Left hindlimb (tissue), 1 donor: Measurements from ENCODE around the gene ETS2.

ENCODE experiments used
- DNase-seq: peaks from one replicate; pipeline ENCODE4 v3.0.0-alpha.2; 2018

ETS2 gene

DNA sequence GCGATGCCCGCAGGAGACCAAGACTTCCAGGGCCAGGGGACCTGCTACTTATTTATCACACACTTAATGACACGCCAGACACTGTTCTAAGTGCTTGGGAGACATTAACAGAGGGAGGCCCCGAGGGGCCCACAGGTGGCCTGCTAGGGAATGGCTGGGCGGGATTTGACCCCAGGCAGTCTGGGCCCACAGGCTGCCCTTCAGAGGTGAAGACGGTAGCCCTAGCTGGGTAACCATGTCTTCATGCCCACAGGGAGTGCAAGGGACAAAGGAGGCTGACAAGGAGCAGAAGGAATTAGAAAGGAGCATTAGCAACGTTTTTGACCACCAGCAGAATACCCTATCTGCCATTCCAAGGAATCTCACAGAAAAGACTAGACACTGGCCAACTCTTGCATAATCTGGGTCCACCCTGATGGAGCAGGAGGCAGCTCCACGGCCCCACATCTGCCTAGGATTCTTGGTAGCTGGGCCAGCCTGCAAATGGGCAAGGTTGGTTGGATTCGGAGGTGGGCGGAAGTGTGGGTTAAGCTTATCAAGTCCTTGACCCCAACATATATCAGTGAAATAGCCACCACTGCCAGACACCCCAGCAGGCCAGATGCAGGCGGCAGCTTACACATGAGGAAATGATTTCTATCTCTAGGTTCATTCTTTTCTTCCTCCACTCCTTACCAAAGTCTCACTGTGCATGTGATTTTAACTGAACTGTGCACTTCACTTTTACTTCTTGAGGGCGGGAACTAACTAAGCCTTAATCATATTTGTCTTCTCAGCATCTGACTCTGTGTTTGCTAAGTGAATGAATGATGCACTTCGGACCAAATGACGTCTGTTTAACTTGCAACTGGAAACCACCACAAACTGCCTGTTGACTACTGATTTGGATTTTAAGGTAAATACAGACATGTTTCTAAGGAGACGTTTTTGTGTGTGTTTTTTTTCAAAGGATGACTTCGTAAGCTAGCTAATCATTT lies 3.4 kb upstream of the ETS2 start:
- DNase-seq: no peak

DNA sequence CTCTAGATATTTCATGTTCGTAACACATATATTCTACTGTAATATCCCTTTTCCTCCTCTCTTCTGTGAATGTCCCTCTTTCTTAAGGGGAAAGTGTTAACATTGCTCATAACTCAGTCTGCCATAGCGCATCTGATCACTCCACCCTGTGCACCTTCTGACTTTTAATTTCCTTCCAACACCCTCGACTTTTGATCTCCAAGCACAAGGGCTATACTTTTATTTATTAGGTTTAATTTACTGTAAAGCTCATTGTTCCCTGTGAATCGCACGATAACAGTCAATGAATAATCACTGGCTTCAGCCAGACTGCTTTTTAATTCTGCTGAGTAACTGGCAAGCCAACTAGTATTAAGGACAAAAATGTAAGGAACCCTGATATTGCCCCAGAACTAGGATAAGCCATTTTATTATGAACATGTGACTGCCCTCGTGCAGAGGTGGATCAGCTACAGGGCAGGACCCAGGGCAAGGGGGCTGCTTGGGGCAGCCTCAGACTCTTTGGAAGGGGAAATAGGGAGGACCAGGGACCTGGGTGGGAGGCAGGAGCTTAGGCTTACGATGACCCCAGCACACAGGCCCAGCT lies 2.6 kb upstream of the ETS2 start:
- no peak for DNase-seq

DNA sequence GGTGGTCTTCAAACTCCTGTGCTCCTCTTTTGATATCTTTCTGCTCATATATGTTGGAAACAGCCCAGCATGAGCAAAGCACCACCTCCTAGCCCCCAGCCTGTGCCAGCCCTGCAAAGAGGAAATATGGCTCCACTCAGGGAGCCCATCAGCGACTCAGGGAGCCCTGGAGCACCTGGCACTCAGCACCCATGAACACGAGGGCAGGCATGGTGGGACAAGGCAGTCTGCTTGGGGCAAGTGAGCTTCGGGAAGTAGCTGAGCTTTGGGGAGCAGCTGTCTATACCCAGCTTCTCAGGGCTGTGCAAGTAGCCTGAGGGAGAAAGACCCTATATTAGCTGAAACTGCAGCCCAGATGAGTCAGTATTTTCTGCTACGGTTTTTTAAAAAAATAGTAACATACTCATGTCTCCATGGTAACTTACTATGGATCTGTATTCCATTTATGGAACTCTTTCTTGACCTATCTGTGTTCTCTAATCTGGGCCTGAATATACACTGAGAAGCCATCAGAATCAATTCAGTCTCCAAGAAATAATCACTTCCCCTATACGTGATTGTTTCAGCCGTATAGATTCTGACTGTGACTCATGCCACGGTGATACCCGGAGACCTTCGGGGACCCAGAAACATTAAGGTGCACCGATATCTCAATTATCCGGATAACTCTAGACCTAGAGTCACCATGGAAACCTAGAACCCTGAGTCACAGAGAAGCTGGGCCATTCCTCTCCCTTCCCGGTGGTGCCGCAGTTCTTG lies 1.5 kb upstream of the ETS2 start:
- no peak for DNase-seq

DNA sequence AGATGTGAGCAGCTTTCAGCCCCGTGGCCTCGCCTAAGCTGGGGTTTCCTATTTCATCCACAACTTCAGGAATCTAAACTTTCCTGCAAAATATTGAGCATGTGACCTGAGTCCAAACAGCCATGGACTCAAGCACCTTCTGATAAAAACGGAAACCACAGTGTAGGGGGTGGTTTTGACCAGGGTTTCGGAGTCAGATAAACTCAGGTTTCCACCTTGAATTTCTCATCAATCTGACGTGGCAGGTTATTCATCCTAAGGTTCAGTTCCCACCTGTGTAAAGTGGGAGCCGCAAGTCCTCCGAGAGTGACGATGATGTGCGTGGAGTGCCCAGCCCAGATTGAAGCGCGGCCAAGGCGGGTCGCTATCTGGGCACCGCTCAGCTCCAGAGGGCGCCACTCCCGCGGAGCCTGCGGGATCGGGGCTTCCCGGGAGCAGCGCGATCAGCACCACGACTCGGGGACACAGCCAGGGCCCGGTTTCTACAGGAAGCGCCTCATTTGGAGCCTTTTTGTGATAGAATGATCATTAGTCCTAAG lies 871 bp upstream of the ETS2 start:
- peak; percentile 80 for DNase-seq

DNA sequence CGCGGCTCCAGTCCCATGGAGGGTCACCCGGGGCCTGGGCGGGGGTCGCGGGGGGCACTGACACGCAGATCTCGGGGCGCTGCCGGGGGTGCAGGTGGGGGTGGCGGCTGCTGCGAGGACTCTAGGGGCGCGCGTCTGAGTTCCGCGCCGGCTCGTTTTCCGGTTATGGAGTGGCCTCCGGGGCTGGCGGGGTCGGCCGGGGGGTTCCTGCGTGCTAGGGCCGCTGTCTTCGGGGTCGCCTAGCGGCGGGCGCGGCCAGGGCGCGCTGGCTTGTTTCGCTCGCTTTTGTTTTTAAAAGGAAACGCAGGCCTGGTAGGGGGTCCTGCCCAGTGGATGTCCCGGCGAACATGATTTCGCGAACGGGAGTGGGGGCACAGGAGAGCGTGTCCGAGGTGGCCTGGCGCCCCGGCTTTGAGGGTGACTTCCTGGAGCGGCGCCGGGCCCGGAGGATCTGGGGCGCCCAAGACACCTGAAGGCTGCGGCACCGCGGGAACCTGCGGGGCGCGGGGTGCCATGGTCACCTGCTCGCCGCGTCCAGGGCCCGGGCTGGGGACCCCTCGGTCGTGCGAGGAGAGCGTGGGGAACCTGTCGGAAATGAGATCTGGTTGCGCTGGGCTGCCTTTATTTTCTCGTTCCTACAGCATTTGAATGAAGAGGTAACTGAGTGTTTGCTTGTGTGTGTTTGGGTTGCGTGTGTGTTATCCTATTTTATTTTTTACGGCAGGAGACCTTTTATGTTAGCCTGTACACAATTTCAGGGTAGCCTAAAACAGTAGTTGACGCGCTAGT lies 618 bp downstream of the ETS2 start:
- peak; percentile 62 for DNase-seq

DNA sequence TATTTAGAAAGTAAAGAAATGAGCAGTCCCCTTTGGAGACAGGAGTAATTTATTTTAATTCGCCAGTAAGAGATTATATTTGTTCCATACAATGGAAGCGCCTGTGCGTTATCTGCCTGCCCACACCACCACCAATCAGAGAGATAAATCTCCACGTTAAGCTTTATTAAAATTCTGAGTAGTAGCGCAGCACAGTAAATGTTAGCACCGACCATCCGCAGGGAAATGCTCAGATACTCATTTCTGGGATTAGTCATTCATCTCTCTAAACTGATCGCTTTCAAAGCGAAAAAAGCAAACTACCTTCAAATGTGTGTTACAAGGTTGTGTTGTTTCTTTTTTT lies 1.2 kb downstream of the ETS2 start:
- DNase-seq: no peak

DNA sequence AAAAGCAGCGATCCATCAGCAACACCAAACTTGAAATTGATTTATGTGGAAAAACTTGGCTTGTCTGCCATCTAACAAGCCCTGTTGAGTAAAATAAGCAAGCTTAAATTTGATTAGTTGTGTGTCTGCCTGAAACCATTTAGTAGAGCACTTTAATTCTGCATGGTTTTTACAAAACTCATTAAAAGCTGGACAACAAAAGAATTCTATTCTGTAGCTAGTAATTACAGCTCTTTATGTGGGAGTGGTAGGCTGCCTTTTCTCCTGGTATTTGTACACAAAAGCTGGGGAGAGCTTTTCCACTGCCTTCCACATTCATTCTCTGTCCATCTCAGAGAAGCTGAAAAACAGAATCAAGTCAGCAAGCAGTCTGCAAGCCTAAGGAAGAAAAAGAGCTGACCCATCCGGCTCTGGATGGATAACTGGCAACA lies 1.7 kb downstream of the ETS2 start:
- no peak for DNase-seq

DNA sequence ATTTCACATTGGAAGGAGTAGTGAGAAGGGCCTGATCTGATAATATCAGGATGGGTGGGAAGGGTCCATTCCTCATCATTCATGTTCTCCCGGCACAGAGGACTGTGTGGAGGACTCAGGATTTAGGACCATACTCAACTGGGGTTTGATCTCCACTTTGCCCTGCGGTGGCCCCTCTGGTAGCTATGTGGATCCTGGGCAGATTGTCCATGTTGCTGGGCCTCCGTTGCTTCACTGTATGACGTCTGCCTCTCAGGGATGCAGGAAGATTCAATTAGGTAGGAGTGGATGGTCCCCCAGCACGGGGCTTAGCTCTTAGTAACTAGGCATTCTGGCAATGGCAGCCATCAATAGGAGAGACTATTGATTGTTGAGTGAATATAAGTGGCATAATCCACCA lies 2.3 kb downstream of the ETS2 start:
- DNase-seq: no peak

DNA sequence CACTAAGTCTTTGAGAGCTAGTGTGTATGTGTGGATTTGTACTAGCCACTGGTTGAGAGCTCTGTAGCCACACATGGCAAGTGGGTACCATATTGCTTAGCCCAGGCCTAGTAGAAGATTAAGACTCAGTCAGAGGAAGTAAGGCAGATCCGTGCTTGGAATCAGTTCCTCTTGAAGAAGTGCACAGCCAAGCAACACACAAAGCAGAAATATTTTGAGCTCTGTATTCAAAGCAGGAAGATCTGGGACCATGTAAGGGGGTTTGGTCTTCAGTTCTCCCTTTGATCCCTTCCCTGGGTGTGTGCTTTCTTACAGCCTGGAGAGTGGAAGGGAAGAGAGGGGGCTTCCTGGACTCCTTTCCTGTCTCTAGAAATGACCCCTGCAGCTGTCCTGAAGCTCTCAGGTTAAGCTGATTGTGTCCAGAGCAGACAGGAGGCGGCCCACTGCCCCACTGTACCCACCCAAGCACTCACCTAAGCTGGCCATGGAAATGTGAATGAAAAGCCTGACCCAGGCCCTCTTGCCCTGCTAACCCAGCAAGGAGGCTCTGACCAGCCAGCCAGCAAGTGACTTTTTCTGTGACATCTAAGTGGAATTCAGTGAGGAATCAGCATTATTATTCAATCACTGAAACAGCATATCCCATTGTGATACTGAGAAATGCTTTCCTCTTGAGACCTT lies 3.6 kb downstream of the ETS2 start:
- DNase-seq: no peak

DNA sequence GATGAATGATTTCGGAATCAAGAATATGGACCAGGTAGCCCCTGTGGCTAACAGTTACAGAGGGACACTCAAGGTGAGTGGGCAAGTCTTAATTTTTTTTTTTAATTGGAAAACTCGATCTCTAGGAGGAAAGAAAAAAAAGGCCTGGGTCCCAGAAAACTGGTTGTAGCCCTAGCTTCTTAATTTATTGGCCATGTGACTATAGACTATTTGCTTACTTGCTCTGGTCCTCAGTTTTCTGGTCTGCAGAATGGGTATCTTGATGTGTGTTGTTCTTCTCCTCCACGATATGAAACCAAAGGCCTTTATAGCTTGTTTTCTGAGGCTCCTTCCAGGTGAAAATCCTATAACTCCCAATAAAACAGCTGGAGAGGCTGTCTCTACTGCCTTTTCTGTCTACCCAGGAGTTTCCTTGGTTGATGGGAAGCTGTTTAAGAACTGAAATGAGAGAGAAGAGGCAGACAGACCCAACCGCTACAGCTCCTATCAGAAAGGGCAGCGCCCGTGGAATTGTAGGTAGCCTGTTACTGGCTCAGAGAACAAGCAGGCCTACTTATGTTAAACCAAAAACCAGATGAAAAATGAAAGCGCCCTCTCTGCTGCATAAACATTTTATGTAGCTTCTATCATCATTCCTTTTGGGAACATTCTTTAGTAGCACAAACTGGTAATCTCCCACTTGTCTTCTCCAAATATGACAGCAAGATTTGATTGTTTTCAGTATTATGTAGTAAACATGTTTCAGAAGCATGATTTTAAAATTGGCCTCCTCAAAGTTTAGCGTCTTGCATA lies 4.5 kb downstream of the ETS2 start:
- no peak for DNase-seq

DNA sequence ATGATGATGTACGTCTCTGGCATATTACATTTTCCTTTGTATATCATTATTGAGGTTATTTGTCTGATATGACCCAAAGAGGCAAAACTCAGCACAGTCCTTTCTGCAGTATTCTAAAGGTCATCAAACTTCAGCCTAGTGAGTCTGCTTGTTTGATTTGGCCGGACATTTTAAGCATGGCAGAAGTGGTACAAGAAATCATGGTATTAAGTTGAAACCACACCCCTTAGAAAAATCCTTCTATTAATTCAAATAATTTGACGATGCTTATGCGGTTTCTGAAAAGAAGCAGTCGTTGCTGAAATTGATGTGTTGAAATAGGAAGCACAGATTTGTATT lies 5.1 kb downstream of the ETS2 start:
- DNase-seq: no peak

DNA sequence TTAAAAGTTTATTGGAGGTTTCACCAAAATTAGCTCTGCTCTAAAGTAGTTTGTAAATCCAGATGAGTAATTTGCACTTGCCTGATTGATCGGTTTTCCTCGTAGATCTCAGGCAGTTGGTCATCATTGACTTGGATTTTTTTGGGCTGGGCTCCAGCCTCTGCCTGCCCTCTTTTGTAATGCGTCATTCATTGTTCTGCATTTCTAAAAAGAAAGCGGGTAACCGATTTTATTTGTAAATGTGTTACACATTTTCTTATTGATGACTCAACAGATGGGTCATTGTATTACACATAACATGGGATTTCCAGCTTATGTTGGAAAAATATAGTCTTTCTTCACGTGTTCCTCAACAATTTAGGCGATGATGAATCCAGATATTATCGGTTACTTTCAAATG lies 5.5 kb downstream of the ETS2 start:
- no peak for DNase-seq

DNA sequence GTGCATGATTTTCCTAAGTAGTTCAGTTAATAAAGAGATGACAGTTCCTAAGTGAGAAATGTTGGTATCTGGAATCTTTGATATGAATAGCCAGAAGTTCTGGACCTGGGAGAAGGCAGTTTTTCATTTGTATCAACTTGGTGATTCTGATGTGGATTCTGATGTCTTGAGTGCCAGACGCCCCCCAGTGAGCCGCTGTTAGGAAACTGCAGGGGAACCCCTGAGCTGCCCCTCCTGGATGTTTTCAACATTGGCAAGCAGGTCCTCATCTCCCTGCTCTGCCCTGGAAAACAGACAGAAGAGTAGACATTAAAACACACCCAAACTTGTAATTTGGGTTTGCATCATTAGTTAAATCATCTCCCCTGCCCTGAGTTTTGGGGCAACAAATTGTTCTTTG lies 7.4 kb downstream of the ETS2 start:
- DNase-seq: no peak

DNA sequence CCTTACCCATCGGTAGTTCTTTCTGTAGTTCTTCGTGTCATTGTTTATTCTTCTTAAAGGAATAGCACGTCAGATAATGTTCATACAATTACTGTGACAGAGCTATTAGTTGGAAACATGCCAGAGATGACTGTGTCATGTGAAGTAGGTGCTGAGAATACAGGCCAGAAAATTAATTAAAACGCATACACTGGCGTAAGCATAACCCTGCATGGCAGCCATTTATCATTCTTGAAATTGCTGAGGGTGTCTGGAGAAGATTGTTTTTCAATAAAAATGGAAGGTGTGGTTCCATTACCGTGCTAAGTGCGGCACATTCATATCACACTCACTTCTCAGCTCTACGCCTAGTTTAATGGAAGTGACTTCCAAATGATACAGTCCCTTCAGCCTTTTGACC lies 7.8 kb downstream of the ETS2 start:
- no peak for DNase-seq

DNA sequence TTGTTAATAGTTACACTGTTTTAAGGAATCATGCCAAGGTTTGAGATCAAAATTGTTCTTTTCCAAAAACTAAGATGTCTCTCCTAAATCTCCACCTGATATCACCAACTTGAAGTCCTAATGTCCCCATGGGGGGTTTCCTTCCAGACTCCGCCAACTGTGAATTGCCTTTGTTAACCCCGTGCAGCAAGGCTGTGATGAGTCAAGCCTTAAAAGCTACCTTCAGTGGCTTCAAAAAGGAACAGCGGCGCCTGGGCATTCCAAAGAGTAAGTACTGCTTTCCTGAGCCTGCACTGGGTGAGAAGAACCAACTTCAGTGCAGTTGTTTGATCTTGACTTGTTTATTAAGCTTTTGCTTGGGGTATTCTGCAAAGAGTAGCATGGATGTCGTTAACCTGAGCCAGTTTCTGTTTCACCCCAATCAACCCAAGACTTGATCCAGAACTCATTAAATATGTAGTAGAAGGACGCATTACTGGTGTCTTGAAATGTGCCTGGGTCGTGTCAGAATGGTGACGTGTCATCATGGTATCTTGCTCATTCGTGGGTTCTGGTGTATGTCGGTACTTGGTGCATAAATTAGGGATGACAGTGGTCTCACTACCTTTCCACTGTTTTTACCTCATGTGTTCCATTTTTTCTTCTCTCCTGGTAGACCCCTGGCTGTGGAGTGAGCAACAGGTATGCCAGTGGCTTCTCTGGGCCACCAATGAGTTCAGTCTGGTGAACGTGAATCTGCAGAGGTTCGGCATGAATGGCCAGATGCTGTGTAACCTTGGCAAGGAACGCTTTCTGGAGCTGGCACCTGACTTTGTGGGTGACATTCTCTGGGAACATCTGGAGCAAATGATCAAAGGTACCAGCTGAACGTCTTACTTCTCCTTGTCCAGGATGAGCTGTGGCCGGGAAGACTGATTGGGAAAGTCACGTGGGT lies 8.7 kb downstream of the ETS2 start:
- no peak for DNase-seq

DNA sequence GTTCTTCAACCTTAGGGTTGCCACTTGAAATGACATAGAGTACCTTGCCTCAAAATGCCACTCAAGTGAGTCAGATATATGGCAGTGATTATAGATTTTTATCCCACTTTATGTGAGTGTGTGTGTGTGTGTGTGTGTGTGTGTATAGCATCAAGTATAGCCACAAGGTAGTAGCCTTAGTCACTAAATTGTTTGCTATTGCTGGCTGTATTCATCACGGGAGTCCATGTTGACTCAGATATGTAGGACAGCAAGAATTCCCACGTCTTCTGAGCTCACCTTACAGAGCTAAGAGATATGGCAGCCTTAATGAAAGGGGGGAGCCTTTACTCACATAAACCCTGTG lies 9.3 kb downstream of the ETS2 start:
- no peak for DNase-seq

DNA sequence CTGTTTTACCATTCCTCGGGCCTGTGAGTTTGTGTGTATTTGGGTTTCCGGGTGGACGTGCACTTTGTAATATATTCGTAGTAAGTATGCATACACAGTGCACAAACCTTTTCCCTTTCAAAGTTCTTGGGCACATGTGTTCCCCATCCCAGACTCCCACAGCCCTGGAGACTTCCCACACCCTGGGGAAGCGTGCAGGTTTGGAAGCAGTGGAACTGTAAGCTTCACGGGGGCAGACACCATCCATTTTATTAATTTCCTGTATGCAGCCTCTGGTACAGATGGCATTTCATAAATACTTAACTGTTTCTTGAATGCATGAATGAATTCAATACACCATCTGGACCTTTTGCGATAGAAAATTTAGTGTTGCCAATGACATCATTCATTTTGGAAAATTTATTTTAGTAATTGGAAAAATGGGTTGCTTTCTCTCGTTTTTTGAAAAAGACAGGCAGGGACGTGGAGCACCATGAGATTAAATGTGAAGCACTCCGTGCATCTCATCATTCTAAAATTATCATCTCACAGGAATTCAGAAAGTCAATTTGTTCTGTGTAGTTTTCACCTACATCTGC lies 10.8 kb downstream of the ETS2 start:
- no peak for DNase-seq

DNA sequence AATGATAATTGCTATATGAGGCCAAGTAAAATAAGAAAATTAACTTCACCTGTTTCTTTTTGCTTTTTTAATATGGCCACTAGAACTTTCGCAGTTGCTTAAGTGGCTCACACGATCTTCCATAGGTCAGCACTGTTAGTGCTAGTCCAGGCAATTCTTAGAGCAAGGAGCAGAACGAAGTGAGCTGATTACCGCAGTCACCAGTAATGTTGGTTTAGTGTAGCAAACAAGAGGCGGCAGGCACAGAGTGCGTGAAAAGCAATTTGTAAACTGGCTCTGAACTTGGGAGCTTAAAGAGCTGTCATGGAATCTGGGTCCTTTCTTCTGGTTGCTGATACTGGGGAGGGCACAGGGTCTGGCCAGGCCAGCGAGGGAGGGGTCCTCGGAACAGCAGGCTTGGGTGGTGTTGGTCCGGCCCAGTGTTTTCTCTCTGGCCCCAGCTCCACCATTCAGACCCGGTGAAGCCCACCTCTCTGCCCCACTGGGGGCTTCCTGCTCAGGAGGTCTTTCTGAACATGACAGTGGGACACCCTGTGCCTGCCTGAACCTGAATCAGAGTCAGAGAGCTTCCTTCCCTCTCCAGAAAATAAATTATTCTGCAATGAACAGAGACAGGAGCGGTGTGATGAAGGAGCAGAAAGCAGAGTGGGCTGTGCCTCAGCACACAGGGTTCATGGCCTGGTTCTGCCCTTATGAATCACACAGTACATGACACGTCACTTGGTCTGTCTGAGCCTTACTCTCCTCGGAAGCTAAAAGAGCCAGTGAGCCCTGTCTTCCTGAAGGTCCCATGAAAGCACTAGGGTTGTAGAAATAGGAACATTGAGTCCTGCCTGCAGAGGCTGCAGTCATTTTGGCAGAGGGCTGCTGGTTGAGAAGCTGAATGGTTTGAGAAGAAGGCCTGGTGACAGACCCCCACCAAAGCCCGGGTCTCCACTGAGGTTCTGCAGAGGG lies 11.9 kb downstream of the ETS2 start:
- DNase-seq: no peak

DNA sequence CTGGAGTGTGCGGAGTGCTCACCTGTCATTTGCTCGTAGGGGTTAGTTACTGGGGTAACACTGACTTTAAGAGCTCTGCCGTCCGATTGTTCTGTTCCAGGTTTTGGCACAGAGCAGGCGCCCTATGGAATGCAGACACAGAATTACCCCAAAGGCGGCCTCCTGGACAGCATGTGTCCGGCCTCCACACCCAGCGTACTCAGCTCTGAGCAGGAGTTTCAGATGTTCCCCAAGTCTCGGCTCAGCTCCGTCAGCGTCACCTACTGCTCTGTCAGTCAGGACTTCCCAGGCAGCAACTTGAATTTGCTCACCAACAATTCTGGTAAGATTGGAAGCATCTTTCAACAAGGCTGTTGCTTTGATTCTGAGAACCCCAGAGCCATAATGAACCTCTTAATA lies 12.6 kb downstream of the ETS2 start:
- no peak for DNase-seq
